PC-9 (cell line): ENCODE results near the gene ADGRB3. TPM values are rescaled to one million over a fixed set of nuclear protein-coding genes. Genes with fewer than 3 reads are reported as not detected.
"Not testable (repeated sequence)": the region's sequence is repeated elsewhere in the genome, so short reads cannot be mapped to it uniquely, and the experiment has no call there.

Source experiments
- BruUV-seq: library from RNA; stranded (reverse); fragments of 400-500 nt; replicated peaks from 2 replicates; lab custom pipeline; 2021; lab: Mats Ljungman, UMichigan
- CTCF ChIA-PET: fragments of 300-600 bp; sonication (Branson Sonifier 250); formaldehyde crosslinking; loops from one replicate; lab custom pipeline; 2022; ENCODE audit warnings: antibody characterized with exemption; lab: Charles Lee
- POLR2A ChIA-PET: fragments of 300-600 bp; sonication (Branson Sonifier 250); formaldehyde crosslinking; loops from one replicate; lab custom pipeline; 2022; ENCODE audit warnings: antibody characterized with exemption; ENCODE audit not compliant: unreplicated experiment; lab: Charles Lee
- DNase-seq, 2 experiments: peaks; one replicate each; pipeline versions ENCODE4 v3.0.0 to v3.0.0-alpha.2; 2015 to 2022; ENCODE audit warnings: mixed read lengths in 1 of 2
- H2AFZ ChIP-seq: fragments of 200-600 bp; sonication (generic); 2 replicates; pipeline ENCODE4 v1.8.1; 2017; ENCODE audit warnings: antibody characterized with exemption
- H3F3A ChIP-seq: fragments of 200-600 bp; sonication (generic); 2 replicates; pipeline ENCODE4 v1.8.1; 2017; ENCODE audit warnings: antibody characterized with exemption, mild to moderate bottlenecking, low read depth; ENCODE audit not compliant: insufficient read depth
- H3K27ac ChIP-seq: fragments of 200-600 bp; sonication (generic); 2 replicates; pipeline ENCODE4 v1.6.1; 2016; ENCODE audit warnings: mixed run types
- H3K27me3 ChIP-seq: fragments of 200-600 bp; sonication (generic); 2 replicates; pipeline ENCODE4 v1.6.1; 2016; ENCODE audit warnings: low read depth, mixed run types; ENCODE audit not compliant: insufficient read depth
- H3K36me3 ChIP-seq: fragments of 200-600 bp; sonication (generic); 2 replicates; pipeline ENCODE4 v1.6.1; 2016; ENCODE audit warnings: low read depth, mixed run types
- H3K4me1 ChIP-seq: fragments of 200-600 bp; sonication (generic); replicated peaks from 2 replicates; pipeline ENCODE4 v1.6.1; 2016; ENCODE audit warnings: mixed run types; ENCODE audit not compliant: insufficient read depth
- H3K4me2 ChIP-seq: fragments of 200-600 bp; sonication (generic); 2 replicates; pipeline ENCODE4 v1.6.1; 2017; ENCODE audit warnings: mixed run types
- H3K4me3 ChIP-seq: fragments of 200-600 bp; sonication (generic); 2 replicates; pipeline ENCODE4 v1.6.1; 2016; ENCODE audit warnings: mixed run types
- H3K79me2 ChIP-seq: fragments of 200-600 bp; sonication (generic); 2 replicates; pipeline ENCODE4 v1.6.1; 2017; ENCODE audit warnings: low read depth, mixed run types
- H3K9me2 ChIP-seq: fragments of 200-600 bp; sonication (generic); 2 replicates; pipeline ENCODE4 v1.8.1; 2017; ENCODE audit warnings: mild to moderate bottlenecking; ENCODE audit not compliant: insufficient read depth
- H3K9me3 ChIP-seq: fragments of 200-600 bp; sonication (generic); 2 replicates; pipeline ENCODE4 v1.8.1; 2016; ENCODE audit warnings: low read depth; ENCODE audit not compliant: insufficient read depth
- H4K20me1 ChIP-seq: fragments of 200-600 bp; sonication (generic); 2 replicates; pipeline ENCODE4 v1.8.1; 2017; ENCODE audit not compliant: insufficient read depth
- EZH2 ChIP-seq: fragments of 200-600 bp; sonication (generic); IDR thresholded peaks from 2 replicates; pipeline ENCODE4 v1.8.0; 2017; ENCODE audit warnings: antibody characterized with exemption, low read depth
- intact Hi-C: fragments of 100-400 bp; cut with micrococcal nuclease; formaldehyde crosslinking; loops from one replicate; pipeline ENCODE4 v1.10.0; 2022; ENCODE audit not compliant: unreplicated experiment
- total RNA-seq: library from RNA; stranded (reverse); gene quantifications from 2 replicates; pipeline ENCODE4 v1.2.3, GENCODE V29; 2021
- TF ChIP-seq, protein P1 (sequence below): fragments of 200-600 bp; sonication (generic); conservative IDR thresholded peaks from 2 replicates; pipeline ENCODE4 v1.6.1; 2017; ENCODE audit warnings: mixed run types, antibody characterized with exemption, mild to moderate bottlenecking, moderate library complexity

The ADGRB3 gene
- total RNA-seq, 1 experiment from 2014 or later = not detected

DNA sequence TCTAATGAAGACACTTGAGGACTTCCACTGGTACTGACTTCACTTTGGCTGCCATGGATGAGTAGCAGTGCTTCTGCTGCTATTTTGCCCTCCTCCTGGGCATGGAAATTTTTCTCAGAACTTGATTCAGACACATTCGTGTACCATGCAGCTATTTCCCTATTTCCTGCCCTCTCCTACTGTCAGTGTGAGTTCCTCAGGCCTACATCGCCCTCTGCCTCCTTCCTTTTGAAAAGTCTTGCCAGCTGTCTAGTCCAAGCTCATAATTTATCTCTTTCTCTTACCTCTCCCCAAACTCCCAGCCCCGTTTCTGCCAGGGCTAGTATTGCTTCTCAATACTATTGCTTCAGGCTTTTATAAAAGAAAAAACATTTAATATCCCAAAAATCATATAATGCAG lies 470.2 kb downstream of the ADGRB3 start:
- Histone ChIP-seq H3K4me1 (no peaks in the 10 kb centered on the region), H3K27me3 (no peaks in the 10 kb centered on the region), H3K9me2 (no peaks in the 10 kb centered on the region), H3K9me3 (no peaks in the 10 kb centered on the region), H3K4me3 (no peak overlapping the region), H4K20me1 (no peaks in the 10 kb centered on the region), H3K4me2 (no peak overlapping the region), H2AFZ (no peak overlapping the region), H3F3A (no peaks in the 10 kb centered on the region), H3K36me3 (no peaks in the 10 kb centered on the region), H3K79me2 (no peaks in the 10 kb centered on the region), H3K27ac (no peak overlapping the region)
- no peak for TF ChIP-seq EZH2
- intact Hi-C loops = no loop called here
- ChIA-PET CTCF (no interaction called here), POLR2A (no interaction called here)
- no peak for DNase-seq
- no TSS peak for BruUV-seq

DNA sequence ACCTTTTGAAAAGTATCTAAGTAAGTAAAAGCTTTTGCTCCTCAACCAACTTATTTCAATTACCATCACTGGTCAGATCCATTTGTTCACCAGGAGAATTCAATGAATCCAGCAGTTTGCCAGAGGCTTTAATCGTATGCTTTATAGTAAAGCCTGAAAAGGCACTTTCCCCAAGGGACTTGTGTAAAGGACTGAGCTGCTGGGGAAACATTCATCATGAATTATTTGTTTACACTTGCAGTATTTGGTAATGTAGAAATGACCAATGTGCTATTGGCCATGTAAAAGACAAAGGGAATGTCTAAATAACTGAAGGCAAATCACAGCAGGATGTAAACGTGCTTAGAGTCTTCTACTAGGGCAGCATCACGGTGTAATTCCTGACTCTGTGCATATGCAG lies 471.4 kb downstream of the ADGRB3 start:
- Histone ChIP-seq H3K79me2 (no peaks in the 10 kb centered on the region), H2AFZ (no peak overlapping the region), H4K20me1 (no peaks in the 10 kb centered on the region), H3K4me1 (no peaks in the 10 kb centered on the region), H3K4me2 (no peak overlapping the region), H3K9me3 (no peaks in the 10 kb centered on the region), H3K4me3 (no peak overlapping the region), H3K9me2 (no peaks in the 10 kb centered on the region), H3K27me3 (no peaks in the 10 kb centered on the region), H3K27ac (no peak overlapping the region), H3F3A (no peaks in the 10 kb centered on the region), H3K36me3 (no peaks in the 10 kb centered on the region)
- CTCF ChIA-PET = no interaction called here
- no TSS peak for BruUV-seq
- POLR2A ChIA-PET = no interaction called here
- DNase-seq = no peak
- intact Hi-C loops = no loop called here
- TF ChIP-seq, protein P1, sequence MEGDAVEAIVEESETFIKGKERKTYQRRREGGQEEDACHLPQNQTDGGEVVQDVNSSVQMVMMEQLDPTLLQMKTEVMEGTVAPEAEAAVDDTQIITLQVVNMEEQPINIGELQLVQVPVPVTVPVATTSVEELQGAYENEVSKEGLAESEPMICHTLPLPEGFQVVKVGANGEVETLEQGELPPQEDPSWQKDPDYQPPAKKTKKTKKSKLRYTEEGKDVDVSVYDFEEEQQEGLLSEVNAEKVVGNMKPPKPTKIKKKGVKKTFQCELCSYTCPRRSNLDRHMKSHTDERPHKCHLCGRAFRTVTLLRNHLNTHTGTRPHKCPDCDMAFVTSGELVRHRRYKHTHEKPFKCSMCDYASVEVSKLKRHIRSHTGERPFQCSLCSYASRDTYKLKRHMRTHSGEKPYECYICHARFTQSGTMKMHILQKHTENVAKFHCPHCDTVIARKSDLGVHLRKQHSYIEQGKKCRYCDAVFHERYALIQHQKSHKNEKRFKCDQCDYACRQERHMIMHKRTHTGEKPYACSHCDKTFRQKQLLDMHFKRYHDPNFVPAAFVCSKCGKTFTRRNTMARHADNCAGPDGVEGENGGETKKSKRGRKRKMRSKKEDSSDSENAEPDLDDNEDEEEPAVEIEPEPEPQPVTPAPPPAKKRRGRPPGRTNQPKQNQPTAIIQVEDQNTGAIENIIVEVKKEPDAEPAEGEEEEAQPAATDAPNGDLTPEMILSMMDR = no peak
- TF ChIP-seq EZH2 = no peak

DNA sequence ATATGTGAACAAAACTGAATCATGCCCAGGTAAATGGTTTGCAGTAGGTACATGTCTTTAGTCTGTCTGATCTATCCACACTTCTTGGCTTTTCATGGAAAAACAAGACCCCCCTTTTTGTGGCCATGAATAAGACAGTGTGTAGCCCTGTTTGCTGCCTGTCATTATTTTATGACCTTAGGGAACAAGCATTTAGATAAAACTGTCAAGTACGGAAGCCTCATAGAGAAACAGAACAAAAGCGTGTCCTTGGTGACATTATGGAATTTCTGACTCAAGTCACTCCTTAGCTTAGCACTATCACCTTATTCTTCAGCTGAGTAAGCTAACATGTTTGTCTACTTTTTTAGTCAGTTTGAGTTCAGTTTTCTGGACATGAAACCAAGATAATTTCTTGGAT lies 476.2 kb downstream of the ADGRB3 start:
- Histone ChIP-seq H3K27ac (no peak overlapping the region), H3K9me2 (no peaks in the 10 kb centered on the region), H3K27me3 (no peaks in the 10 kb centered on the region), H3K79me2 (no peaks in the 10 kb centered on the region), H3K9me3 (no peaks in the 10 kb centered on the region), H3K4me1 (no peaks in the 10 kb centered on the region), H3K36me3 (no peaks in the 10 kb centered on the region), H3F3A (no peaks in the 10 kb centered on the region), H2AFZ (no peak overlapping the region), H3K4me3 (no peak overlapping the region), H4K20me1 (no peaks in the 10 kb centered on the region), H3K4me2 (no peak overlapping the region)
- CTCF ChIA-PET = no interaction called here
- no TSS peak for BruUV-seq
- intact Hi-C loops = no loop called here
- POLR2A ChIA-PET = no interaction called here
- DNase-seq = no peak
- no peak for TF ChIP-seq EZH2
- TF ChIP-seq, protein P1 = no peak

DNA sequence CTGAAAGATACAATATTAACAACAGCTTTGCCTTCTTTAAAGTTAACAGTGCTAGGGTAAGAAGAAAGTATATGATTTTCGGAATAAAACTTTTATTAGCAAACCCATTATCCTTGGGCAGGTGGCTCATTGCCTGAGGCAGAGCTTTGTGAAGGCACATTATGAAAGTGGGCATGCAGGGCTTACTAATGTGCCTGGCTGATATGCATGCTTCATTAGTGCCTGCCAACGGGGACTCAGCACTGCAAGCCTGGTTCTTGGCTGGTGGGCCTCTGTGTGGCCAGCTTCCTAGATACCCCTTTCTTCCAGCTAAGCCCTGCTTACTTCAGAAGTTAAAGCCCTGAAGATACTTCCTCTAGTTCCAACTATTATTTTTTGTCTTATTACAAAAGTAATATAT lies 481.6 kb downstream of the ADGRB3 start:
- no peaks in the 10 kb centered on the region for H3F3A ChIP-seq
- TF ChIP-seq EZH2 = no peak
- TF ChIP-seq, protein P1 = no peak
- no peaks in the 10 kb centered on the region for H3K9me2 ChIP-seq
- H3K4me2 ChIP-seq = no peak overlapping the region
- intact Hi-C loops = no loop called here
- no peaks in the 10 kb centered on the region for H3K79me2 ChIP-seq
- H3K27me3 ChIP-seq = no peaks in the 10 kb centered on the region
- H3K27ac ChIP-seq = no peak overlapping the region
- ChIA-PET CTCF (no interaction called here), POLR2A (no interaction called here)
- no peak overlapping the region for H2AFZ ChIP-seq
- no TSS peak for BruUV-seq
- no peaks in the 10 kb centered on the region for H3K9me3 ChIP-seq
- no peak for DNase-seq
- no peaks in the 10 kb centered on the region for H3K36me3 ChIP-seq
- H3K4me3 ChIP-seq = no peak overlapping the region
- H3K4me1 ChIP-seq = no peaks in the 10 kb centered on the region
- no peaks in the 10 kb centered on the region for H4K20me1 ChIP-seq

DNA sequence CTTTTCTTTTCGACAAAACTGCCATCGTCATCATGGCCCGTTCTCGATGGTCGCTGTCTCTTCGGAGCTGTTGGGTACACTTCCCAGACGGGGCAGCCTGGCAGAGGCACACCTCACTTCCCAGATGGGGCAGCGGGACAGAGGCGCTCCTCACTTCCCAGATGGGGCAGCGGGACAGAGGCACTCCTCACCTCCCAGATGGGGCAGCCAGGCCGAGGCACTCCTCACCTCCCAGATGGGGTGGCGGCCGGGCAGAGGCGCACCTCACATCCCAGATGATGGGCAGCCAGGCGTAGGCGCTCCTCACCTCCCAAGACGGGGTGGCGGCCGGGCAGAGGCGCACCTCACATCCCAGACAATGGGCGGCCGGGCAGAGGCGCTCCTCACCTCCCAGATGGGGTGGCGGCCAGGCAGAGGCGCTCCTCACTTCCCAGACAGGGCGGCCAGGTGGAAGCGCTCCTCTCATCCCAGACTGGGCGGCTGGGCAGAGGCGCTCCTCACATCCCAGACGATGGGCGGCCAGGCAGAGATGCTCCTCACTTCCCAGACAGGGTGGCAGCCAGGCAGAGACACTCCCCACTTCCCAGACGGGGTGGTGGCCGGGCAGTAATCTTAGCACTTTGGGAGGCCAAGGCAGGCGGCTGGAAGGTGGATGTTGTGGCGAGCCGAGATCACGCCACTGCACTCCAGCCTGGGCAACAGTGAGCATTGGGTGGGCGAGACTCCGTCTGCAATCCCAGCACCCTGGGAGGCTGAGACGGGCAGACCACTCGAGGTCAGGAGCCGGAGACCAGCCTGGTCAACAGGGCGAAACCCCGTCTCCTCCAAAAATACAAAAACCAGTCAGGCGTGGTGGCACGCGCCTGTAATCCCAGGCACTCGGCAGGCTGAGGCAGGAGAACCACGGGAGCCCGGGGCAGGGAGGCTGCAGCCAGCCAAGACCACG lies 486.7 kb downstream of the ADGRB3 start:
- H3F3A ChIP-seq, DNase-seq, POLR2A ChIA-PET, H3K4me3 ChIP-seq, intact Hi-C loops, H3K4me1 ChIP-seq, H3K4me2 ChIP-seq, H3K79me2 ChIP-seq, H3K36me3 ChIP-seq, H3K27me3 ChIP-seq, BruUV-seq, H2AFZ ChIP-seq, H4K20me1 ChIP-seq, H3K9me3 ChIP-seq, H3K9me2 ChIP-seq, CTCF ChIA-PET, H3K27ac ChIP-seq: not testable (repeated sequence)
